WERI-Rb-1 (cell line): Measurements from ENCODE around the gene ADAM15.

Experiments used
- DNase-seq: peaks from one replicate; pipeline ENCODE4 v3.0.0-alpha.2; 2020
- H3K27ac ChIP-seq: fragments of 250-450 bp; sonication (Bioruptor Pico); 2 replicates; pipeline ENCODE4 v1.5.1; 2020; ENCODE audit warnings: mild to moderate bottlenecking, moderate library complexity
- H3K27me3 ChIP-seq: fragments of 250-450 bp; sonication (Bioruptor Pico); 2 replicates; pipeline ENCODE4 v1.5.1; 2021; ENCODE audit warnings: mild to moderate bottlenecking, low read depth, moderate library complexity; ENCODE audit not compliant: insufficient read depth, severe bottlenecking
- H3K36me3 ChIP-seq: fragments of 250-450 bp; sonication (Bioruptor Pico); 2 replicates; pipeline ENCODE4 v1.5.1; 2020; ENCODE audit warnings: mild to moderate bottlenecking, moderate library complexity
- H3K4me3 ChIP-seq: 2 replicates; pipeline ENCODE4 v1.5.1; 2011; ENCODE audit warnings: low read depth, mild to moderate bottlenecking, control low read depth, low read length
- H3K9me3 ChIP-seq: fragments of 250-450 bp; sonication (Bioruptor Pico); 2 replicates; pipeline ENCODE4 v1.5.1; 2021; ENCODE audit warnings: mild to moderate bottlenecking, moderate library complexity; ENCODE audit not compliant: severe bottlenecking
- TF ChIP-seq, protein P1 (sequence below): IDR thresholded peaks from 2 replicates; pipeline ENCODE4 v1.5.1; 2011; ENCODE audit warnings: low read depth, mild to moderate bottlenecking, control low read depth, inconsistent platforms, low read length

ADAM15 gene

DNA sequence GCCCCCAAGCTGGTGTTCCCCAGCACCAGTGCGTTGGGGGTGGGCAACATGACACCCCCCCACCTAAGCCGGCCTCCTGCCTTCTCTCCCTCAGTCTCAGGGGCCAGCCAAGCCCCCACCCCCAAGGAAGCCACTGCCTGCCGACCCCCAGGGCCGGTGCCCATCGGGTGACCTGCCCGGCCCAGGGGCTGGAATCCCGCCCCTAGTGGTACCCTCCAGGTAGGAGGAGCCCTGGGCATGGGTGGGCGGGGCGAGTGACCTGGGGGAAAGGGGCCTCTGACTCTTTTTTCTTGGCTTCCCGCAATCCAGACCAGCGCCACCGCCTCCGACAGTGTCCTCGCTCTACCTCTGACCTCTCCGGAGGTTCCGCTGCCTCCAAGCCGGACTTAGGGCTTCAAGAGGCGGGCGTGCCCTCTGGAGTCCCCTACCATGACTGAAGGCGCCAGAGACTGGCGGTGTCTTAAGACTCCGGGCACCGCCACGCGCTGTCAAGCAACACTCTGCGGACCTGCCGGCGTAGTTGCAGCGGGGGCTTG lies 11.1 kb downstream of the ADAM15 start:
- Histone ChIP-seq H3K36me3 (peaks cover 37% of the 10 kb centered on the region), H3K27me3 (no peaks in the 10 kb centered on the region), H3K4me3 (no peak overlapping the region), H3K9me3 (no peaks in the 10 kb centered on the region), H3K27ac (no peak overlapping the region)
- TF ChIP-seq, protein P1, sequence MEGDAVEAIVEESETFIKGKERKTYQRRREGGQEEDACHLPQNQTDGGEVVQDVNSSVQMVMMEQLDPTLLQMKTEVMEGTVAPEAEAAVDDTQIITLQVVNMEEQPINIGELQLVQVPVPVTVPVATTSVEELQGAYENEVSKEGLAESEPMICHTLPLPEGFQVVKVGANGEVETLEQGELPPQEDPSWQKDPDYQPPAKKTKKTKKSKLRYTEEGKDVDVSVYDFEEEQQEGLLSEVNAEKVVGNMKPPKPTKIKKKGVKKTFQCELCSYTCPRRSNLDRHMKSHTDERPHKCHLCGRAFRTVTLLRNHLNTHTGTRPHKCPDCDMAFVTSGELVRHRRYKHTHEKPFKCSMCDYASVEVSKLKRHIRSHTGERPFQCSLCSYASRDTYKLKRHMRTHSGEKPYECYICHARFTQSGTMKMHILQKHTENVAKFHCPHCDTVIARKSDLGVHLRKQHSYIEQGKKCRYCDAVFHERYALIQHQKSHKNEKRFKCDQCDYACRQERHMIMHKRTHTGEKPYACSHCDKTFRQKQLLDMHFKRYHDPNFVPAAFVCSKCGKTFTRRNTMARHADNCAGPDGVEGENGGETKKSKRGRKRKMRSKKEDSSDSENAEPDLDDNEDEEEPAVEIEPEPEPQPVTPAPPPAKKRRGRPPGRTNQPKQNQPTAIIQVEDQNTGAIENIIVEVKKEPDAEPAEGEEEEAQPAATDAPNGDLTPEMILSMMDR = no peak
- peak; percentile 61 for DNase-seq

DNA sequence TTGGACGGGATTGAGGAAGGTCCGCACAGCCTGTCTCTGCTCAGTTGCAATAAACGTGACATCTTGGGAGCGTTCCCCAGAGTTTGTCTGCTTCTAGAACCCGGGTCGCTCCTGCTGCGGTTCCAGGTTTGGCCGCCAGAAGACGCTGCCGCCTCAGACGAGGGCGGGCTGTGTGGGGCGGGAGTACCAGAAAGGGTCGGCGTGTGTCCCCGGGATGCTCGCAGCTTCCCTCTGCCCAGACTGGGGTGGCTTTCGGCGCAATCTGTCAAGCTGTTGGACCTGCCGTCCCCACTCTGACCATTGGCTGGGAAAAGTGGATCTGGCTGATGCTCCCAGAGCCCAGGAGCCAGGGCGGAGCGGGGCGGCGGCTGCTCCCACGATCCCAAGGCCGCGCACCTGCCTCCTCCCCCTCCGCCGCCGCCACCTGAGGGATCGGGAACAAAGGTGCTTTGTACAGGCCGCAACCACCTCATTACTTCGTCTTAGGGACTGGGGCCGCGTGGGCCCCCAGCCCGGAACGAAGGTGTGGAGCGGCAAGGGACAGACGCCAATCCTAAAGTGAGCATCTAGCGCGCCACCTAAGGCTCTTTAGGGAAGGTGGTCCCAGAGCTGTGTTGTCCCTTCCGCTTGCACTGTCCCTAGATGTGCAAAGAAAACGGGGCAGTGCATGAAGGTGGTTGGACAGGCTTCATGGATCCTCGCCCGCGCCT lies 11.7 kb downstream of the ADAM15 start:
- Histone ChIP-seq H3K27ac (no peak overlapping the region), H3K9me3 (no peaks in the 10 kb centered on the region), H3K36me3 (peaks cover 33% of the 10 kb centered on the region), H3K27me3 (no peaks in the 10 kb centered on the region), H3K4me3 (peak overlapping the region; percentile 60)
- TF ChIP-seq, protein P1 = peak; percentile 100
- peak; percentile 96 for DNase-seq

DNA sequence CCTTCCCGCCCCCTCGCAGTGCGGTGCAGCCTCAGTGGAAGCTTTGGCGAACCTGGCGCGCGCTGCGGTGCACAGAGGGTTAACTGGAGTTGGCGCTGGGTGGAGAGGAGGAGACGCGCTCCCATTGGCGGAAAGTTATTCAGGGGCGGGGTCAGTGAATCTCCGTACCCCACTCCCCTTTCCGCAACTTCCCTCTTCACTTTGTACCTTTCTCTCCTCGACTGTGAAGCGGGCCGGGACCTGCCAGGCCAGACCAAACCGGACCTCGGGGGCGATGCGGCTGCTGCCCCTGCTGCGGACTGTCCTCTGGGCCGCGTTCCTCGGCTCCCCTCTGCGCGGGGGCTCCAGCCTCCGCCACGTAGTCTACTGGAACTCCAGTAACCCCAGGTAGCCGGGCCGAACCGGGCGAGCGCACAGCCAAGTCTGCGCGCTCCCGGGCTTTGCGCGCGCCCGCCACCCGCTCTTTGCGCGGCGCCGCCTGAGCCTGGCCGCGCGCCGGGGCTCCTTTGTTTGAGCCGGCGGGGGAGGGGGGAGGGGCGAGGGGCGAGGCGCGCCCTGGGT lies 12.5 kb downstream of the ADAM15 start, which contains the start of gene EFNA4:
Gene EFNA4, plus strand, starts transcription at position 191 of the 561 bp plus-strand sequence. Its CDS starts 84 bp downstream, at position 275.
- TF ChIP-seq, protein P1 = no peak
- peak within 1 kb of the TSS; percentile 86 for H3K27ac ChIP-seq
- no peaks in the 10 kb centered on the region for H3K9me3 ChIP-seq
- peaks cover 27% of the 10 kb centered on the region for H3K36me3 ChIP-seq
- DNase-seq = peak; percentile 98
- H3K4me3 ChIP-seq = peak within 1 kb of the TSS; percentile 60
- H3K27me3 ChIP-seq = no peaks in the 10 kb centered on the region

DNA sequence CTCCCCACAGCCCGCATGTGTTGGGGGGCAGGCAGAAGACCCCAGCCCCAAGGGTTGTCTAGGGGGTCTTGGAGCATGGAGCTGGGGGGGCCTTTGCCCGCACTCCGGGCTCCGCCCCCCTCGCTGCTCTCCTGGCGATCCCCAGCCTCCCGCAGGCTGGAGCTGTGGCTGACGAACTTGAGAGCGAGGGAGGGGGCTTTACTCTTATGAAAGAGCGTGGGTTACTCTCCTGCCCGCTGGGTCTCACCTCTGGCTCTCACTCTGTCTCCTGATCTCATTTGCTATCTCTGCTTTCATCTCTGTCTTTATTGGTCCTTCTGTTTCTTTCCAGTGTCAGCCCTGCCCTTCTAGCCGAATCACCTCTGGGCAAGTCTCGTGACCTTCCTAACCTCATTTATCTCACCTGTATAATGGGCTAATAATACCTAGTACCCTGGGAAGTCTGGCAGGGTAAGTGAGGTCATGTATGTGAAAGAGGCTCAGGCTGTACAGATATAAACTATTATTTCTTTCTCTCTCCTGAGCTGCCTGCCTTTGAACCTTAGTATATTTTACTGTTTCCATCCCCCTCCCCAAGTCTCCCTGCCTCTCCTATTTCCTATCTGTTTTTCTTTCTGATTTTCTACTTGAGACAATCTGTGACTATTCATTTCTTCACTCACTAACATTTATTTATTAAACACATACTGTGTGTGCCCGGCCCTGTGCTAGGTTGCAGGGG lies 13.2 kb downstream of the ADAM15 start:
- Histone ChIP-seq H3K9me3 (no peaks in the 10 kb centered on the region), H3K27ac (peak overlapping the region; percentile 86), H3K4me3 (peak overlapping the region; percentile 60), H3K36me3 (peaks cover 23% of the 10 kb centered on the region), H3K27me3 (no peaks in the 10 kb centered on the region)
- DNase-seq = peak; percentile 89
- TF ChIP-seq, protein P1 = peak; percentile 5; the same call in 1 of the 2 replicates

DNA sequence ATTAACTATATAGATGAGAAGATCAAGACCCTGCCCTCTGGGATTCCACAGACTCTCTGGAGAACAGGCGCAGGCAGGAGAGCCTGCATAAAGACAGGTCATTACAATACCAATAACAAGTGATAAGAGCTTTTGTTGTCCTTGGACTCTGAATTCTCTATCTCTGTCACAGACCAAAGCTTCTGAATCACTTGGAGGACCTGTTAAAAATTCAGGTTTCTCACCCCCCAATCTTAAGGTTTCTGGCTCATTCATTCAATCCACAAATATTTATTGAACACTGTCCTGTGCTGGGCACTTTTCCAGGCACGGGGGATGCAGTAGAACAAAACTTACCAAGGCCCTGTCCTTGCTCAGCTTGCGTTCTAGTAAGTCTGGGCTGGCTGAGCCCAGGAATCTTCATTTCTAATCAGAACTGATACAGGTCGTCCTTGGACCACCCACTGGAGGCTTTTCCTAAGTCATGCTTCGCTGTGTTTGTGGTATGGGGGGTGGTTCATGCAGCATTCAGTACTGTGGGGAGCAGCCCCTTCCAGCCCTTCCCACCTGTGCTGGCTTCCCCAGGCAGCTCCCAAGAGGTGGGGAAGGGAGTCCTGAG lies 13.8 kb downstream of the ADAM15 start:
- no peaks in the 10 kb centered on the region for H3K27me3 ChIP-seq
- H3K36me3 ChIP-seq = peaks cover 17% of the 10 kb centered on the region
- TF ChIP-seq, protein P1 = no peak
- no peaks in the 10 kb centered on the region for H3K9me3 ChIP-seq
- no peak overlapping the region for H3K4me3 ChIP-seq
- no peak for DNase-seq
- no peak overlapping the region for H3K27ac ChIP-seq
